Measurements from ENCODE around the gene TSHZ2. TPM values are rescaled to one million over a fixed set of nuclear protein-coding genes. Genes with fewer than 3 reads are reported as not detected.

Gene TSHZ2
- total RNA-seq, 1 donor, result 3.6 TPM

- Histone ChIP-seq H2AFZ (ENCODE audit: low read length) (no peak overlapping the region), H3K4me2 (ENCODE audit: insufficient read depth, low read length) (no peak overlapping the region), H3K36me3 (ENCODE audit: insufficient read depth, low read length) (no peaks in the 10 kb centered on the region), H3K27ac (ENCODE audit: low read depth, low read length) (no peak overlapping the region), H3K4me1 (ENCODE audit: insufficient read depth, low read length) (no peaks in the 10 kb centered on the region), H3K79me2 (ENCODE audit: insufficient read depth, low read length) (no peaks in the 10 kb centered on the region), H3K4me3 (ENCODE audit: insufficient read depth, low read length) (no peak overlapping the region), H4K20me1 (ENCODE audit: insufficient read depth, low read length) (no peaks in the 10 kb centered on the region), H3K27me3 (ENCODE audit: insufficient read depth, low read length) (no peaks in the 10 kb centered on the region), H3K9me3 (ENCODE audit: low read depth, low read length) (no peaks in the 10 kb centered on the region)
- TF ChIP-seq, protein P1, sequence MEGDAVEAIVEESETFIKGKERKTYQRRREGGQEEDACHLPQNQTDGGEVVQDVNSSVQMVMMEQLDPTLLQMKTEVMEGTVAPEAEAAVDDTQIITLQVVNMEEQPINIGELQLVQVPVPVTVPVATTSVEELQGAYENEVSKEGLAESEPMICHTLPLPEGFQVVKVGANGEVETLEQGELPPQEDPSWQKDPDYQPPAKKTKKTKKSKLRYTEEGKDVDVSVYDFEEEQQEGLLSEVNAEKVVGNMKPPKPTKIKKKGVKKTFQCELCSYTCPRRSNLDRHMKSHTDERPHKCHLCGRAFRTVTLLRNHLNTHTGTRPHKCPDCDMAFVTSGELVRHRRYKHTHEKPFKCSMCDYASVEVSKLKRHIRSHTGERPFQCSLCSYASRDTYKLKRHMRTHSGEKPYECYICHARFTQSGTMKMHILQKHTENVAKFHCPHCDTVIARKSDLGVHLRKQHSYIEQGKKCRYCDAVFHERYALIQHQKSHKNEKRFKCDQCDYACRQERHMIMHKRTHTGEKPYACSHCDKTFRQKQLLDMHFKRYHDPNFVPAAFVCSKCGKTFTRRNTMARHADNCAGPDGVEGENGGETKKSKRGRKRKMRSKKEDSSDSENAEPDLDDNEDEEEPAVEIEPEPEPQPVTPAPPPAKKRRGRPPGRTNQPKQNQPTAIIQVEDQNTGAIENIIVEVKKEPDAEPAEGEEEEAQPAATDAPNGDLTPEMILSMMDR (IDR thresholded peaks at IDR 0.05; ENCODE audit: extremely low read depth, low read depth, low read length), result no peak
- no peak for DNase-seq (ENCODE audit: insufficient read length, low spot score, missing footprints)
Observed at GRCh38 chr20:53078761-53079160, 106.6 kb downstream of the TSHZ2 start.

GRCh38 chr20:53079261-53079691, 107.1 kb downstream of the TSHZ2 start:
- DNase-seq (ENCODE audit: insufficient read length, low spot score, missing footprints), result no peak
- TF ChIP-seq, protein P1 (IDR thresholded peaks at IDR 0.05; ENCODE audit: extremely low read depth, low read depth, low read length), result no peak
- Histone ChIP-seq H2AFZ (ENCODE audit: low read length) (no peak overlapping the region), H3K27me3 (ENCODE audit: insufficient read depth, low read length) (no peaks in the 10 kb centered on the region), H3K9me3 (ENCODE audit: low read depth, low read length) (no peaks in the 10 kb centered on the region), H3K4me3 (ENCODE audit: insufficient read depth, low read length) (no peak overlapping the region), H3K36me3 (ENCODE audit: insufficient read depth, low read length) (no peaks in the 10 kb centered on the region), H3K27ac (ENCODE audit: low read depth, low read length) (no peak overlapping the region), H3K4me2 (ENCODE audit: insufficient read depth, low read length) (no peak overlapping the region), H3K4me1 (ENCODE audit: insufficient read depth, low read length) (no peaks in the 10 kb centered on the region), H4K20me1 (ENCODE audit: insufficient read depth, low read length) (no peaks in the 10 kb centered on the region), H3K79me2 (ENCODE audit: insufficient read depth, low read length) (no peaks in the 10 kb centered on the region)

- Histone ChIP-seq H3K4me1 (ENCODE audit: insufficient read depth, low read length) (no peaks in the 10 kb centered on the region), H3K36me3 (ENCODE audit: insufficient read depth, low read length) (no peaks in the 10 kb centered on the region), H3K4me3 (ENCODE audit: insufficient read depth, low read length) (no peak overlapping the region), H4K20me1 (ENCODE audit: insufficient read depth, low read length) (no peaks in the 10 kb centered on the region), H3K79me2 (ENCODE audit: insufficient read depth, low read length) (no peaks in the 10 kb centered on the region), H3K9me3 (ENCODE audit: low read depth, low read length) (no peaks in the 10 kb centered on the region), H3K27ac (ENCODE audit: low read depth, low read length) (no peak overlapping the region), H3K27me3 (ENCODE audit: insufficient read depth, low read length) (no peaks in the 10 kb centered on the region), H3K4me2 (ENCODE audit: insufficient read depth, low read length) (no peak overlapping the region), H2AFZ (ENCODE audit: low read length) (no peak overlapping the region)
- TF ChIP-seq, protein P1 (IDR thresholded peaks at IDR 0.05; ENCODE audit: extremely low read depth, low read depth, low read length), result no peak
- no peak for DNase-seq (ENCODE audit: insufficient read length, low spot score, missing footprints)
Observed at GRCh38 chr20:53079828-53080686, 107.9 kb downstream of the TSHZ2 start.

GRCh38 chr20:53080687-53080962, 108.5 kb downstream of the TSHZ2 start:
- Histone ChIP-seq H3K9me3 (ENCODE audit: low read depth, low read length) (no peaks in the 10 kb centered on the region), H3K4me1 (ENCODE audit: insufficient read depth, low read length) (no peaks in the 10 kb centered on the region), H3K36me3 (ENCODE audit: insufficient read depth, low read length) (no peaks in the 10 kb centered on the region), H4K20me1 (ENCODE audit: insufficient read depth, low read length) (no peaks in the 10 kb centered on the region), H3K27me3 (ENCODE audit: insufficient read depth, low read length) (no peaks in the 10 kb centered on the region), H2AFZ (ENCODE audit: low read length) (no peak overlapping the region), H3K27ac (ENCODE audit: low read depth, low read length) (no peak overlapping the region), H3K4me3 (ENCODE audit: insufficient read depth, low read length) (no peak overlapping the region), H3K79me2 (ENCODE audit: insufficient read depth, low read length) (no peaks in the 10 kb centered on the region), H3K4me2 (ENCODE audit: insufficient read depth, low read length) (no peak overlapping the region)
- DNase-seq (ENCODE audit: insufficient read length, low spot score, missing footprints), result no peak
- TF ChIP-seq, protein P1 (IDR thresholded peaks at IDR 0.05; ENCODE audit: extremely low read depth, low read depth, low read length), result no peak
